Endothelial cell of umbilical vein (primary cell): ENCODE results near the gene SRP9.

Experiments used
- POLR2A ChIP-seq: IDR thresholded peaks from 2 replicates; pipeline ENCODE4 v1.6.1; 2012; ENCODE audit warnings: low read depth, mild to moderate bottlenecking, control low read depth, low read length
- POLR2AphosphoS5 ChIP-seq: IDR thresholded peaks from 2 replicates; pipeline ENCODE4 v1.6.1; 2012; ENCODE audit warnings: low read depth, mild to moderate bottlenecking, control low read depth, low read length, moderate library complexity; ENCODE audit not compliant: insufficient read depth
- TF ChIP-seq, protein P1 (sequence below), 2 donors: IDR thresholded peaks; 1 replicate in 1 of 2; 2 replicates in 1 of 2; pipeline ENCODE4 v1.5.1; 2011; ENCODE audit warnings: low read length in 2 of 2, mild to moderate bottlenecking in 2 of 2, moderate library complexity in 2 of 2, control low read depth in 1 of 2, inconsistent platforms in 1 of 2, low read depth in 1 of 2; ENCODE audit not compliant: insufficient read depth in 1 of 2; ENCODE audit errors: extremely low read depth in 1 of 2
- TF ChIP-seq, protein P2 (sequence below): IDR thresholded peaks from 2 replicates; pipeline ENCODE4 v1.6.1; 2011; ENCODE audit not compliant: insufficient read depth, insufficient read length

DNA sequence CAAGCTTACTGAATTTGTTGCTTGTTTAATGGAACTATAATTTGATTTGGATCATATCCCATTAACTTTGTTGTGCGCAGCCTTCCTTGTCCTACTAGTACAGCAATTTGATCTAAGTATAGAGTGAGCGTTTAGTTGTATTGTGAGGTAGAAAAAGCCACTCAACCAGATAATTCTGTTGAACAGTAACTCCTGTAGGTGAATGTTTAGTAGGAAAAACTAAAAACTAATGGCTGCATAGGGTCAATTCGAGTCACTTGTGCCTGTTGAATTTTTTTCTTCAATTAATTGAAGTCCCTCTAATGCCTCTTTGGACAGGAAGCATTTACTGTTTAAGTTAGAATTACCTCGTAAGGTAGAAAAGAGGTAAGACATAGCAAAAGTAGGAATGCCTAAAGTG is 17.3 kb downstream of the SRP9 start:
- TF ChIP-seq POLR2A = no peak
- TF ChIP-seq, protein P1, sequence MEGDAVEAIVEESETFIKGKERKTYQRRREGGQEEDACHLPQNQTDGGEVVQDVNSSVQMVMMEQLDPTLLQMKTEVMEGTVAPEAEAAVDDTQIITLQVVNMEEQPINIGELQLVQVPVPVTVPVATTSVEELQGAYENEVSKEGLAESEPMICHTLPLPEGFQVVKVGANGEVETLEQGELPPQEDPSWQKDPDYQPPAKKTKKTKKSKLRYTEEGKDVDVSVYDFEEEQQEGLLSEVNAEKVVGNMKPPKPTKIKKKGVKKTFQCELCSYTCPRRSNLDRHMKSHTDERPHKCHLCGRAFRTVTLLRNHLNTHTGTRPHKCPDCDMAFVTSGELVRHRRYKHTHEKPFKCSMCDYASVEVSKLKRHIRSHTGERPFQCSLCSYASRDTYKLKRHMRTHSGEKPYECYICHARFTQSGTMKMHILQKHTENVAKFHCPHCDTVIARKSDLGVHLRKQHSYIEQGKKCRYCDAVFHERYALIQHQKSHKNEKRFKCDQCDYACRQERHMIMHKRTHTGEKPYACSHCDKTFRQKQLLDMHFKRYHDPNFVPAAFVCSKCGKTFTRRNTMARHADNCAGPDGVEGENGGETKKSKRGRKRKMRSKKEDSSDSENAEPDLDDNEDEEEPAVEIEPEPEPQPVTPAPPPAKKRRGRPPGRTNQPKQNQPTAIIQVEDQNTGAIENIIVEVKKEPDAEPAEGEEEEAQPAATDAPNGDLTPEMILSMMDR (IDR thresholded peaks at IDR 0.05; ENCODE audit: extremely low read depth in 1 of 2, insufficient read depth in 1 of 2, low read depth in 1 of 2, low read length in 2 of 2) = no peak
- TF ChIP-seq, protein P2, sequence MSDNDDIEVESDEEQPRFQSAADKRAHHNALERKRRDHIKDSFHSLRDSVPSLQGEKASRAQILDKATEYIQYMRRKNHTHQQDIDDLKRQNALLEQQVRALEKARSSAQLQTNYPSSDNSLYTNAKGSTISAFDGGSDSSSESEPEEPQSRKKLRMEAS = no peak
- TF ChIP-seq POLR2AphosphoS5 = no peak
